HPDE6-E6E7 (cell line): ENCODE results near the gene EXOC6B.

ENCODE experiments used
- DNase-seq: peaks from one replicate; pipeline ENCODE4 v3.0.0; 2011; ENCODE audit warnings: missing footprints; ENCODE audit errors: extremely low spot score

Gene EXOC6B

DNA sequence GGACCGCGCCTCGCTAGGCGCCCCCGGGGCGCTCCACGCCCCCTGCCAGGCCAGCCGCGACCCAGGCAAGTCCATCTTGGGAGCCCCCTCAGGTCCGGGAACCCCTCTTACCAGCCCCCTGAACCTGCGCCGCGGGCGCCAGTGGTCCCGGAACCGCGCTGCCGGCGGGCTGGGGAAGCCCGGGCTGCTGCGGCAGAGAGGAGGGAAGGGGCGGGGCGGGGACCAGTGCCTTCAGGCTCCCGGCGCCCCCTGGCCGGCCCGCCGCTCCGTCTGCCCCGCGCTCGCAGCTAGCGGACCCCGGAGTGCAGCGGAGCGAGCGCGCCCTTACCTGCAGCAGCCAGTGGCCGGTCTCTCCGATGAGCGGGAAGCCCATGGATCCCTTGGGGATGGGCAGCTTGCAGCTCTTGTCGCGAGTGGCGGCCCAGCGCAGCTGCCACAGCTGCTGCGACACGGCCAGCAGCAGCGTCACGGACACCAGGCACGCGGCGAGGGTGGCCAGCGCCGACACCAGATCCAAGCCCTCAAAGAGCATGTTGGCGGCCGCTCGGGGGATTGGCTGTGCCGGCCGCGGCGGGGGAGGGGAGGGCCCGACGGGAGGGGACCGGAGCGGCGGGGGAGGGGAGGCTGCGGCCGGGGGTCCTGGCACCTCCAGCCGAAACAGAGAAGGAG lies 678.4 kb downstream of the EXOC6B start, which contains the start of gene CYP26B1:
TSS of gene CYP26B1 (minus strand) at position 560 of the 669 bp plus-strand sequence. CDS start at position 532, 28 bp downstream.
- DNase-seq: no peak

DNA sequence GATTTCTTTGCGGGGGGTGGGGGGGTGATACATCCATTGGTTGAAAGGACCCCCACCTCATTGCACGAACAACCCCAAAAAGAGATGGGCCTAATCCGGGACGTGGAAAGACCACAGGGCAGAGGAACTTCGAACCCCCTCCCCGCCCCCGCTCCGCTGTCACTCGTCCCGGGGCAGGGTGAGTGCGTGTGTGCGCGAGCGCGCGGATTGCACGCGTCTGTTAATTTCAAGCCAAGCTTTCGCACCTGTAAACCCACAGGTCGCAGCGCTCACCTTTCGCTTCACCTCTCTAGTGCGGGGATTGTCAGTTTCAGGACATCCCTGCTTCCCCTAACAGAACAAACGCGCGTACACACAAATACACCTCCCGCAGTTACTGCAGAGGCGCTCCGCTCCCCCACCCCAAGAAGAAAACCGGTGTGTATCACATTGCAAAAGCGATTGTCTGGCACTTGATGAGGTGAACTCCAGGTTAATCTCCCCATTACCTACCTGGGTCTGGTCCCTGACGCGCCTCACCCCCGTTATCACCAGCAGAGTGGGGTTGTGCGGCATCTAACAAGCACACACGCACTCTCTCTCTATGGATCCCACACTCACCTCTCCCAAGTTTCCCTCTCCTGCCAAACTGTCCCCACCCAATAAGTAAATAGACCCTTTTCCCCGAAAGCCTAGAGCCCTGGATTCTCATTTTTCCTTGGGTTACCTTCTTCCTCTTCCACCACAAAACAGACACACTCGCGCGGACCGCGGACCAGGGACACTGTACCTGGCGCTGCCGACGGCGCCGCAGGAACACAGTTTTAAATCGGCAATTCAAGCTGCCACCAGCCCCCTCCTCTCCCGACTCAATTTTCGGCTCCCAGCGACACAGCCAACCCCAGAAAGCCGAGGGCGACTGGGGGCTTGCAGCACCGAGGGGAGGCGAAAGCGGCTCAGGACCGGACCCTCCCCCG lies 679.2 kb downstream of the EXOC6B start:
- no peak for DNase-seq

DNA sequence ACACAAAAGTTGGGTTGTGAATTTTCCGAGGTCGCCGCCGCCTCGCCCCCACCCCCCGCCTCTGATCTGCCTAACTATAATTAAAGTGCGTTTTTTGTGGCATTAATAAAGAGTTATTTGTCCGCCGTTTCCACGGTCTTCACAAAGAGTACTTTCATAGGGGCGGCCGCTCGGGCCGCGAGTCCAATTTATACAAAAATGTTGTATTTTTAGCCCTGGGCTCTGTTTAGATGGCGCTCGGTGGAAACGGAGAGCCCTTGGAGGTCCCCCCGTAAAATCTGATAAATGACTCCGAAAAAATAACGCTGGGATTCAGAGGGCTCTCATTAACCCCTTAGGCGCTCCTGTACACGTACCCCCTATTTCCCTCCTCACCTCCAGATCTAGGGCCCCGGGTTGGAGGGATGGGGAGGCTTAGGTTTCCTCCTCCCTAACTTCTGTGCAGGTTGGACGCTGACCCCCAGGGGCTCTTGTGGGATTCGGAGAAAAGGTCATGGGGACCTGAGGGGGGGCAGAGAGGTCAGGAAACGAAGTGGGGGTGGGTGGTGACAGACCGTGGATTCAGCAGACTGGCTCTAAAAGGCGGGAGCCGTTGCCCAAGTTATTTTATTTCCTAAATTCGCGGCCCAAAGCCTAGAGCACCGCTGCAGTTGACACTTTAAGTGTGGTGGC lies 680.0 kb downstream of the EXOC6B start:
- DNase-seq: no peak

DNA sequence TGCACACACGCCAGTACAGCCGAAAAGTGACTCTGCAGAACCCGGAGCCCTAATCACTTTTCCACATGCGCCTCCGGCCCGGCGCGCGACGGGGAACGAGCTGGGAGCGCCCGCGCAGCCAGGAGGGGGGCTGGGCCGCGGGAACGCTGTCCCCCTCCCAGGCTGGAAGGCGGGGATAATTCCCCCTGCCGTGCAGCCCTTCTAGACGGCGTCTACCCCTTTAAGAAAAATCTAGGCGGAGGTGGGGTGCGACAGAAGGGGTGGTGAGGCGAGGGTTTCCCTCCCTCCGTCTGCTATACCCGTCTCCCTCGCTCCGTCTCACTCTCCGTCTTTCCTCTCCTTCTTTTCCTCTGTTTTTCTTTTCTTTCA lies 680.6 kb downstream of the EXOC6B start:
- DNase-seq: no peak

GRCh38 chr2:72144632-72145288 lies 681.1 kb downstream of the EXOC6B start:
- DNase-seq: no peak

GRCh38 chr2:72144274-72144631 lies 681.6 kb downstream of the EXOC6B start:
- no peak for DNase-seq

- no peak for DNase-seq
Observed at GRCh38 chr2:72143441-72144273, 682.2 kb downstream of the EXOC6B start.

DNA sequence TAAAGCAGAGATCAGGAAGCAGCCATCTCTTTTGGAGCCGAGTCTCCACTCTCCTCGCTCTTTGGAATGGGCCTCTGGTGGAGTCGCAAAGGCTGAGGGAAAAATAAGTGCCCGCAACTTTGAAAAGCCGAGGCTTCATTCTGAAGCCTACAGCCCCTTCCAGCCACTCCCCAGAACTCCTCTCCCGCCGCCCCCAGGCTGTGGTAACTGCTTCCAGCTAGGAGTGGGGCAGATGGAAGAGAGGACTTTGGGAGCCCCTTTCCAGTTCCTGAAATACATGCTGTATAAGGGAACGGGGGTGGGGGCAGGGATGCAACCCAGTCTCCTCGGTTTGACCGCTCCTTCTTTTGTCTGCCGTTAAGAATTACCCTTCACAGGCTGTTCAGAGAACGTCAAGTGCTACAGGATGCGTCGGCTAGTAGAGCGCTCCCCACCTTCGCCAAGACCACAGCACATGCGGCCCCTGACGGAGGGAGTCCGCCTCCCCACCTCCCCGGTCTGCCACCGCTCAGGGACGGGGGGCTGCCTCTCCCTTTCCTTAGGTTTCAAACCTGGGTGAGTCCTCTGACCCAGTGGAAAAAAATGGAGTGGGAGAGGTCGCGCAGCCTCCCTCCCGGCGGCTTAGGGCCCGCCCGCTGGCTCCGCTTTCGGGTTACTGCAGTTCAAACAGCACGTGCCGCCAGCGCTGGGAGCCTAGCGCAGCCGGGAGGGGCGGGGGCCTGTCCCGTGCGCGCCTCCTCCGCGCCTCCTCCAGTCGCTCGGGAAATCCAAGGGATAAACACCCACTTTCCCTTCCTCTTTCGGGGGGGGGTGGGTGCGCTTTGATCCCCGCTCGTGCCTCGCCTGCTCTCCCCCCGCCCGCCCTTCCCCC lies 683.0 kb downstream of the EXOC6B start:
- no peak for DNase-seq

DNA sequence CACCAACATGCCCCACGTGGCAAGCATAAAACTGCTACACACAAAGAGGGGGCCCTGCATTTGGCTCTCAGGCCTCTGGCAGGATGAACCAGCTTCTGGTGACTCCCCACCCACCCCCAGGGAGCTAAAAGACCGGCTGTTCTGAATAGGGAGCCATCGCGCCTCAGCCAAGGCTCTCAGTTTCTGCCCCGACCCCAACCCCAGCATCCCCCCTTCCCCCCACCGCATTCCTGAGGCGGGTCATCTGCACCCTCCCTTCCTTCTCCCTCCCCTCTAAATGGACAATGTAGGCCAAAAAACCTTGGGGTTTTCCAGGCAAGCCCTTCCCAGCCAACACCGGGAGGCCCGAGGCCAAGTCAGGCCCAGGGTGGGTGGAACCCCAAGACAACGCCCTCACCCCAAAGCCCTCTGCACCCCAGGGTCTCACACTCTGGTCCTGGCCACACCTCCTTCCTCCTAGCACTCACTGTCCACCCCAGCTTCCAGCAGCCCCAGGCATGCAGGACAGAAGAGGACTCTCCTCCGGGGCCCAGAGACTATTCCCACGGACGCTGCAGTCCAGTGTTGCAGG lies 683.9 kb downstream of the EXOC6B start:
- DNase-seq: no peak

DNA sequence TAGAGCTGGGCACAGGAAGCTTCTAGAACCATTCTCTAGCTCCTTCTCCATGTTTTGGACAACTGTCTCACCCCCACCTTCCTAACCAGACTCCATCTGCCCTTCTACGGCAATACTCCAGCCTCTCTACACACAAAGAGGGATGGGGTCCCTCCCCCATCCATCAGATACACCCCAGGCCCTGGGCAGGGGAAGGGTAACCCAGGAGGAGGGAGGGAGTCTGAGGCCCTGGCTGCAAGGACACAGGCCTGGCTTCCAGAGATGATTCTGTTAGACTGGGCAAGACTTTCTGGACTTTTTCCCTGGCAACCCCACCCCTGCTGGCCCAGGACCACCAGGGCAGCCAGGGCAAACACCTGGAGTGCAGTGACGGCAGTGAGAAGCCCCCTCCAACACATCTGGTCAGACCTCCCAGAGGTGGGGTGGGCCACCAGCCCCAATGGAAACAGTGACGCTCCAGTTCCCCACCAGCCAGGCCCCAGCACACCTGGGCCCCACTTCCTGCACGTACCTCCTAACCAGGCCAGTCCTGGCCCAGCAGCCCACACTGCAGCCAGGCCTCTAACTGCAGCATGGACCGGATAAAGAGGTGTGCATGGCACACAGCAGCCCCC lies 684.7 kb downstream of the EXOC6B start:
- no peak for DNase-seq

DNA sequence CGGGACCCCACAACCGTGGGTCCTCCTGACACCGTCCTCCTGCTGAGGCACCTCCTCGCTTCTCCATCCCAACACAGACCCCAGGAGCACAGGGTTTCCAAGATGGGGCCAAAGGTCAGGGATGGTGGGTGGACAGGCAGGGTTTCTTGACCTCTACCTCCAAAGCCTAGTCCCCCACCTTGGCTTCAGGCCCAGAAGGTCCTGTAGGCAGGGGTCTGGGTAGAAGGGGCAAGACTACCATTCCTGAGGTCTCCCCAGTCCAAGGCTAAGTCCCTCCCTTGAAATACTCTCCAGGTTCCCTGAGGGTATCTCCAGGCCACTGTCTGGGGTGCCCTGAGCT lies 685.2 kb downstream of the EXOC6B start:
- no peak for DNase-seq

DNA sequence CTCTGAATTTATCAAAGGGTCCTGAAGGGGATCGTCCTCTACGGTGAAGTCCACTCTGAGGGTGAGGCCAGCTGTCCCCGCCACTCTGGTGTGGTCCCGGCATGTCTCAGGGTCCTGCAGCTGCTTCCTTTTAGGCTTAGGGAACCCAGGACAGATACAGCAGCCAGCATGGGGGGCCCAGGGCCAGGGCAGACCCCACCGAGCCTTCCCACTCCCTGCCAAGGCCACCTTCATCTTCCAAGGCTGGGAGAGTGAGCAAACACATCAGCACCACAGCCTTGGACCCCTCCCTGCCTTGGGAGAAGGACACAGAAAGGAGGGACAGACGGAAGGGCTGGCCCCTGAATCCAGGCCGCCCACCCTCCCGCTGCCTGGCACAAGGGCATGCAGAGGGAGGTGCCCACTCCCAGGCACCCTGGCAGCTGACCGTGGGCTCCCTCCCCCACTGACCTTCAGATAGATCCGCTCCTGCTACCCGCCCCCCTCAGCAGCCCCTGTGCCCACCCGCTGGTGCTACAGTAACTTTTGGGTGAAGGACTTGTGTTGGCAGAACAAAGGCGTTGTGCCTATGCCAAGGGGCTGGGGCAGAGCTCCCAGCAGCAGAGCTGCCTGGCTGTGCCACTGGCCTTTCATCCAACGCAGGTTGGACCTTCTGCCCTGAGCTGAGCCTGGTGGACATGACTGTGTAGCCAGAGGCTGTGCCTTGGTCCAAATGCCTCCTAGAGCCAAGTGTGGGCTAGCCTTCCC lies 685.8 kb downstream of the EXOC6B start:
- no peak for DNase-seq

- no peak for DNase-seq
Observed at GRCh38 chr2:72139471-72139873, 686.4 kb downstream of the EXOC6B start.

DNA sequence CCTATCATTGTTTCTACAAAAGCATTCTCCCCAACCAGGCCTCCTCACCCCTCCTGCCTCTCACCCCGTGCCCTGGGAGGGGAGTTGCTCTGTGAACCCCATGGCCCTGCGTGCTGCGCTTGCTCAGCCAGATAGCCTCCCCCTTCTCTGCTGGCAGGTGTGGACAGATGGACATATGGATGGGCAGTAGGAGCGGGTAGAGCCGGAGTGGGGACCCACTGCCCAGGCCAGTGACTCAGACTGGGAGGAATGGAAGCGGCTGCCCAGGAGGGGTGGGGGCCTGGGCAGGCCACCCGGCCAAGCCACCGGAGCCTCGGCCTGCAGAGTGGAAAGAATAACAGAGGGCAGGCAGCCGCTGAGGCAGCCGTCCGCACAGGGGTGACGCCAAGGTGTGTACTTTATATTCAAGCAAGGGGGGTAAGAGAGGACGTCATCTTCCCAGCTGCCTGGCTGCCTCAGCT lies 686.9 kb downstream of the EXOC6B start:
- DNase-seq: no peak

- DNase-seq: no peak
Observed at GRCh38 chr2:72138011-72138881, 687.6 kb downstream of the EXOC6B start.

DNA sequence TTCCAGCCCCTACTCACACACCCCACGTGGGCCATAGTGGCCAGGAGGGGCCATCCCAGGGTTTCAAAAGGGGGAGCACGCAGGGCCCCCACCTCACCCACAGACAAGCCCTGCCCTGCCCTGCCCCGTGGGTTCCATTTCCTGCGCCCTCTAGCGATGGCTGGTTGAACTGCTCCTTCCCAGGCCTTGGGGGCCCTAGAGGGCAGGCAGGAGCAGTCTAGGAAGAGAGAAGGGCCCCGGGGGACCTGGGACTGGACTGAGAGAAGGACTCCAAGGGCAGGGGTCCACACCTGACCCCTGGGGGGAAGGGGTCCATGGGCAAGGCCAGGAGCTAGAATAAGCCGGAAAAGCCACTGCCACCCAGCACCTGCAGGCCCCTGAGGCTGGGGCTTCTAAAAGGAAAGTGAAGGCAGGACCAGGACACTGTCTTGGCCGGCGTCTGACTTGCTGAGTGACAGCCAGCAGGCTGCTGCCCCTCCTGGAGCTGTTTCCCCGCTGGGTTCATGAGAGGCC lies 688.3 kb downstream of the EXOC6B start:
- DNase-seq: peak; percentile 57

DNA sequence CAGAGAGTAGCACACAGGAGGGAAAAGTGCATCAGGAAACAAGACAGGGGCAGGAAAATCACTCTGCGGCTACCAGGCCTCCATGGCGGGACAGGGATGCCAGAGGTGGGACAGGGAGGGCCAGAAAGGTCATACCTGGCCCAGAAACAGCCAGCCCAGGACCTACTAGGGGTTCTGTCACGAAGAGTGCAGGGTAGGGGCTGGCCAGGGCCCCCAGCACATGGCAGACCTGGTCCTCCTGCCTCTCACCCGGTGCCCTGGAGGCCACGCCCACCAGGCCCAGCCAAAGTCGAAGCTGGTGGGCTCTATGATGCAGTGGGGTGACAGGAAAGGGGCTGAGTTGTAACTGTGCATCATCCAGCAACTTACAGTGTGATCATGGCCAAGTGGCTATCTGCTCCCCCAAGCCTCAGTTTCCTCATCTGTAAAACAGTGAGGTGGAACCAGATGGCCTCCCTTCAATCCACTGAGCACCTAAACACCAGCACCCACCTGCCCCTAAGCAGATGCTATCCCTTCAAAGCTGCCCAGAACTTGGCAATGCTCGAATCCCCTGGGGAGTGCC lies 688.8 kb downstream of the EXOC6B start:
- no peak for DNase-seq
